Measurements from ENCODE around the gene FLVCR2.
"Not testable (repeated sequence)": the region's sequence is repeated elsewhere in the genome, so short reads cannot be mapped to it uniquely, and the experiment has no call there.

FLVCR2 gene

DNA sequence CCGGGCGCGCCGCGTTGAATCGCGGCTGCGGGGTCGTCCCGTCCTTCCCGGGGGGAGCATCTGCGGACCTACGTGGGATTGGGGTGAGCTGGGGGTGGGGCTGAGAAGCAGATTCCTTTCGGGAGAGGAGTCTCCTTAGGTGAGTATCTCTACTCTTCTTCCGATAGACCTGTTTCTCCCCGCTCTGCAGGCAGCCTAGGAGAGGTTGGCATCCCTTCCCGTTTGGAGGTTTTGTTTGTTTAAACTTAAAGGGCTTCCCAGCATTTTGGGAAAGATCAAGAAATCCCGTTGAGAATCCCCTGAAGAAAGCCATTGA, 83.0 kb downstream of the FLVCR2 start:
- DNase-seq (ENCODE audit: low read depth, low spot score), result no peak

DNA sequence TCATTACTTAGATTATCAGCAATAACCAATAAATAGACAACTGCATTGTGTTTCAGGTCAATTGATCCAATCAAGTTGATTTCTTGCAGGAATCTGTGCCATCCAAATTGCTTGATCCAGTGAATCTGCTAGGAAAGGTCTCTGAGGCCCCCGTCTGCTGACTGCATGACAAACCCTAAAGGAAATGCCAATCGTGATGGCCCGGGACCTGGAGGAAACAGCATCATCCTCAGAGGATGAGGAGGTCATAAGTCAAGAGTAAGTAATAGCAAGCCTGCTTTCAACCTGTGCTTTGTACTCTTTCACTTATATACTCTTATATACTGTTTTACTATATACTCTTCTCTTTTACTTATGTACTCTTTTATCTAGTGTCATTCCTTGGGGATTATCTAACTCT, 84.5 kb downstream of the FLVCR2 start:
- DNase-seq (ENCODE audit: low read depth, low spot score), result no peak

DNA sequence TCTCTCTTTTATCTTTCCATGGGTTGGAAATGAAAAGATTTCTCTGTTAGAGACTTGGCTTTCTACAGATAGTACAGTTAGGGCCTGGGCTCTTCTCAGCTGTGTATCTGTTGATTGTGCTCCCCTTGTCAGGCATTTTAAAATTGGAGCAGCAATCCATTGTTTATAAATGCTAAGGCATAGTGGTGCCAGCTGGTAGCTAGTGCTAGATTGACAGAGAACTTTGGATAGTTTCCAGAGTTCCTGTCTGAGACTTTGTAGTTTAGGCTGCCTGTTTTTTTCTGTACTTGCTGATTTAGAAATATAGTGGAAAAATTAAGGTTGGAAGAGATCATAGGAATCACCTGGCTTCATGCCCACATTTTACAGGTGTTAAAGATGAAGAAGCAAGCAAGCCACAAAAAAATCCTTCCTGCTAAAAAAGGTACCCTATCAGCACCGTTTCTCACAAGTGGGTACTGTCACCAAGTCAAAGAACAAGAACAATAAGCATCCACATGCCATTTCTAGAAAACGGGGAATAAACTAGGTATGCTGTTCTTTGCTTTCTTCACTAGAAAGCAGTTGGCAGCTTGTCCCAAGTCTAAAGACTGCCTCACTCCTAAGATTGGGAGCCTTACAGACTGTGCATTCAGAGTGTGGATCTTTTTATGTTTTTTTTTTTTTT, 88.8 kb downstream of the FLVCR2 start:
- DNase-seq (ENCODE audit: low read depth, low spot score), result no peak

DNA sequence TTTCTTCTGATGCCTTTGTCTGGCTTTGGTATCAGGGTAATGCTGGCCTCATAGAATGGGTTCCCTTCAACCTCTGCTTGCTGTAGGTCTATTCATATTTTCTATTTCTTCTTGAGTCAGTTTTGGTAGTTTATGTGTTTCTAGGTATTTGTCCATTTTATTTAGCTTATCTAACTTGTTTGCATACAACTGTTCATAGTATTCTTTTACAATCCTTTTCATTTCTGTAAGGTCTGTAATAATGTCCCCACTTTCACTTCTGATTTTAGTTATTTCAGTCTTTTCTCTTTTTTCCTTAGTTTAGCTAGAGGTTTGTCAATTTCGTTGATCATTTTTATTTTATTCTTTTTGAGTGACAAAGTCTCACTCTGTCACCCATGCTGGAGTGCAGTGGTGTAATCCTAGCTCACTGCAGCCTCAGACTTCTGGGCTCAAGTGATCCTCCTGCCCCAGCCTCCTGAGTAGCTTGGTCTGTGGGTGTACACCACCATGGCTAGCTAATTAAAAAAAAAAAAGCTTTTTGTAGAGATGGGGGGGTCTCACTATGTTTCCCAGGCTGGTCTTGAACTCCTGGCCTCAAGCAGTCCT, 94.3 kb downstream of the FLVCR2 start:
- no peak for DNase-seq (ENCODE audit: low read depth, low spot score)

DNA sequence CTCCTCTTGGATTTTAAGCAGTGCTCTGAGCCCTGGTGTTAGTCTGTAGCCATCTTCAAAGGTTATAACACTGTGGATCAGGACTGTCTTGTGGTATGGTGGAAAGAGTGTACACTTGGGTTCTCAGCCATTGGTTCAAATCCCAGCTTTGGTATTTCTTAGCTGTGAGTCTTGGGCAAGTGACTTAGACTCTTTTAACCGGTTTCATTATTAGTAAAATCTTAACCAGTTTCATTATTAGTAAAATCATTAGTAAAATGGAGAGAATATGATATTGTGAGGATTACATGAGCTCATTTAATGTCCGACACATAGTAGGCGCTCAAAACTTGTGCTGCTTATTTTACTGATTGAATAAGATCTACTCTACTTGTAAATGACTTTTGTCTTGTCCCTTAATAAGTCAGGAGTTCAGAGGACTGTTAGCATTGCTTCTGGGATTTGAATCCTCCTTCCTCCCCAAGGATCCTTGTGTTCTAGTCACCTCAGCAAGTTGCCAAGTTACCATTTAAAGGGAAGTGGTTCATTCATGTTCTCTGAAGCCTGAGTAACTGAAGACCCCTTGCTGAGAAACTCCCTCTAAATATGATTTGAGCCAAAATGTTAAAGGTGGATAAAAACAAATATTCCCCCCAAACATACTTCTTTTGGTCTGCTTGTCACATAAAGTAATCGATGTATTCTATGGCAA, 95.1 kb downstream of the FLVCR2 start:
- DNase-seq (ENCODE audit: low read depth, low spot score), result no peak

DNA sequence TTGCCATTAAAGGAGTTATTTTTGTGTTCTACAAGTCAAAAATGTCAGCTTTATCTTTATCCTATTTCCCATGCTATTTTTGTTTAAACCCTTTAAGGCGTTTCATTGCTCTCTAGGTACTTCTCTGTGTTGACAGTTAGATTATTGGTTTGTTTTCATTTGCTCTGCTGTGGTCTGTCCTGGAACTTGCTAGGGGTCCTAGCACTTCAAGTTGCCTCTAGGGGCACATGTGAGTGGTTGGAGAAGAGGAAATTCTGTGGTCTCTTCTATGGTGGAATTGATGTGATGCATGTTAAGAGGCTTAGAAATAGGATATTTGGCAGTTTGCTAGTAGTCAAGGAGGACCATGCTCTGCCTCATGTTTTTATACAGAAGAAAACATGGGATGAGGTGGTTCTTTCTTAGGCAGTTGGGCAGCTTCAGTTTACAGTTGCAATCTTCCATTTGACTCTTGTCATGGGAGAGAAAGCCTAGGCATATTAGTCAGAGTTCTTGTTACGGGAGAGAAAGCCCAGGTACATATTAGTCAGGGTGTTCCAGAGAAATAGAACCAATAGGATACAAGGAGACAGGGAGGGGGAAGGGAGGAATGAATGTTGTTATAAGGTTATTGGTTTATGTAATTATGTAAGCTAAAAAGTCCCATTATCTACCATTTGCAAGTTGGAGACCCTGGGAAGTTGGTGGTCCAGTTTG, 97.0 kb downstream of the FLVCR2 start:
- DNase-seq (ENCODE audit: low read depth, low spot score), result peak; percentile 41

DNA sequence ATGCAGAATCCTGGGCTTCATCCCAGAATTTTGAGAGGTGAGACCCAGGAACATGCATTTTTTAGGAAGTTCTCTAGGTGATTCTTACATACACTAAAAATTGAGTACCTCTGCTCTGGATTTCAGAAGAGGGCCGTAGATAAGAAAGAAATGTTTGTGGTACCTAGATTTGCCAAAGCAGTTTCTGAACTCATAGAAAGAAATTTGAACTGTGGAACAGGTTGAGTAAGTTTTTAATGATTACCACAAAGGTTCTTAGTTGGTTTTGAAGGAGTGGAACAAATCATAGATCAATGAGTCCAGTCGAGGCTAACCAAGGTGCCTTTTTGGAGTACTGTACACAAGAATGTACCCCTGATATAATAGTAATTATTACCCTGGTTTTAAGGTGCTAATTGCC, 107.5 kb downstream of the FLVCR2 start:
- no peak for DNase-seq (ENCODE audit: low read depth, low spot score)

DNA sequence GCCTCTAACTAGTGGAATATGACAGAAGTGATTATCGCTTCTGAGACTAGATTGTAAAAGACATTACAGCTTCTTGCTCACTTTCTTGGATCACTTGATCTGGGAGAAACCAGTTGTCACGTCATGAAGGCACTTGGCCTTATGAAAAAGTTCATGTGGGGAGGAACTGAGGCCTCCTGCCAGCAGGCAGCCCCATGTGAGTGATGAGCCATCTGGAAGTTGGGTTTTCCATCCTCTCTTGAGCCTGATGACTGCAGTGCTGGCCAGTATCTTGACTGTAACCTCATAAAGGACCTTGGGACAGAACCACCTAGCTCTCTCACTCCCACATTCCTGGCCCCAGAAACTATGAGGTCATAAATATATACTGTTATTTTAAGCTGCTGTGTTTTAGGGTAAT, 110.6 kb downstream of the FLVCR2 start:
- no peak for DNase-seq (ENCODE audit: low read depth, low spot score)

DNA sequence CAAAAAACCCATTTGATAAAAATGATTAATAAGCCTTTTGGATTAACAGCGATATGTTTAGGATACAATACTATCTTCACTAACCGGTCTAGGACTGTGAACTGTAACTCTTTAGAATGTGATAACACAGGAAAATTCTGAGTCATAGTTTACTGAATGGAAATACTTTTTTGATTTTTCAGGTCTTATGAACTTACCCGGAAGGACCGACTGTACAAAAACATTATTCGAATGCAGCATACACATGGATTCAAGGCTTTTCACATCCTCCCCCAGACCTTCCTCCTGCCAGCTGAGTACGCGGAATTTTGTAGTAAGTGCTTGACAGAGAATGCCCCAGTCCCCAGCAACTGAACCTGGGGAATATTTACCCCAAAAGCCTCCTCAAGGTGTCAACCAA, 111.6 kb downstream of the FLVCR2 start:
- no peak for DNase-seq (ENCODE audit: low read depth, low spot score)

DNA sequence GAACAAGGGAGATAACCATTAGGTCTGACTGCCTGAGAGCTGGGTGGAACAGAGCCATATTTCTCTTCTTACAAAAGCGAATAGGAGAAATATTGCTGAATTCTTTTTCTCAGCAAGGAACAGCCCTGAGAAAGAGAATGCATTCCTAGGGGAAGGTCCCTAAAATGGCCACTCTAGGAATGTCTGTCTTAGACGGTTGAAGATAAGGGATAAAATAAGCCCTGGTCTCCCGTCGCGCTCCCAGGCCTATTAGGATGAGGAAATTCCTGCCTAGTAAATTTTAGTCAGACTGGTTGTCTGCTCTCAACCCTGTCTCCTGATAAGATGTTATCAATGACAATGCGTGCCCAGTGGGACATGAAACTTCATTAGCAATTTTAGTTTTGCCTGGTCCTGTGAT, 116.6 kb downstream of the FLVCR2 start:
- not testable (repeated sequence) for DNase-seq (ENCODE audit: low read depth, low spot score)

DNA sequence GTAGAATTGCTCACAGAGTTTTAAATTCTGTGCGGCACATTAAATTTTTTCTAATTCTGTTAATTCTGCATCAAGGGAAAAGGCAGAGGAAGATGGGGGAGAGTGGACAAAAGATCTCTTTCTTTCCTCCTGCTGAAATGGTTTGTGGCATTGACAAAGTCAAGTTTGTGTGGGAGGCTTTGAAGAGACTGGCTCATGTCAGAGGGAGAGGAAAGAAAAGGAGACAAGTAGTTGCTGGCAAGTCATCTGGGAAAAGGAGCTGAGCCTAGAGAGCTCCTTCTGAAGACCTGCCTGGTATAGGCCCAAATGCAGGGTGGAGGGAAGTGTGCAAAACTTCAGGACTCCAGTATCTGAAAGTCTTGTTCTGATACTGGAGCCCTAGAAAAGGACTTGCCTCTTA, 119.0 kb downstream of the FLVCR2 start:
- DNase-seq (ENCODE audit: low read depth, low spot score), result no peak
